ENCODE data around the gene AHCYL2.

DNA sequence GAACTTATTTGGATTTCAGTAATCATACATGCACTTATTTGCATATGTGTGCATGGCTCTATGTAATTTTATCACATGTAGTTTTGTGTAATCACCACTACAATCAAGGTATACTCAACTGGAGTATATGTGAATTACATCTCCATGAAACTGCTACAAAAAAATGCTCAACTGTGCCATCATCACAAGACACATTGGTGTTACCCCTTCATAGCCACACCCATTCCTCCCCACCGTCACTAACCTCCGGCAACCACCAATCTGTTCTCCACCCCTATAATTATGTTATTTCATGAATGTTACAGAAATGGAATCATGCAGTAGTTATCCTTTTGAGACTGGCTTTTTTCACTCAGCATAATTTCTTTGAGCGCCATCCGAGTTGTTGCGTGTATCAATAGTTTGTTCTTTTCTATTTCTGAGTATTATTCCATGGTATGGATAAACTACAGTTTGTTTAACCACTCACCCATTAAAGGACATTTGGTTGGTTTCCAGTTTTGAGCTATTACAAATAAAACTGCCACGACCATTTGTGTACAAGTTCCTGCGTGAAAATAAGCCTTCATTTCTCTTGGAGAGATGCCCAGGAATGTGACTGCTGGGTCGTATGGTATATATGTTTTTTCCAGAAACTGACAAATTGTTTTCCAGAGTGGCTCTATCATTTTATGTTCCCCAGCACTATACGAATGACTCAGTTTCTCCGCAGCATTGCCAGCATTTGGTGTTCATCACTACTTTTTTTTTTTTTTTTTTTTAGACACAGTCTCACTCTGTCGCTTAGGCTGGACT, 47.7 kb upstream of the AHCYL2 start:
- TF ChIP-seq, protein P1, sequence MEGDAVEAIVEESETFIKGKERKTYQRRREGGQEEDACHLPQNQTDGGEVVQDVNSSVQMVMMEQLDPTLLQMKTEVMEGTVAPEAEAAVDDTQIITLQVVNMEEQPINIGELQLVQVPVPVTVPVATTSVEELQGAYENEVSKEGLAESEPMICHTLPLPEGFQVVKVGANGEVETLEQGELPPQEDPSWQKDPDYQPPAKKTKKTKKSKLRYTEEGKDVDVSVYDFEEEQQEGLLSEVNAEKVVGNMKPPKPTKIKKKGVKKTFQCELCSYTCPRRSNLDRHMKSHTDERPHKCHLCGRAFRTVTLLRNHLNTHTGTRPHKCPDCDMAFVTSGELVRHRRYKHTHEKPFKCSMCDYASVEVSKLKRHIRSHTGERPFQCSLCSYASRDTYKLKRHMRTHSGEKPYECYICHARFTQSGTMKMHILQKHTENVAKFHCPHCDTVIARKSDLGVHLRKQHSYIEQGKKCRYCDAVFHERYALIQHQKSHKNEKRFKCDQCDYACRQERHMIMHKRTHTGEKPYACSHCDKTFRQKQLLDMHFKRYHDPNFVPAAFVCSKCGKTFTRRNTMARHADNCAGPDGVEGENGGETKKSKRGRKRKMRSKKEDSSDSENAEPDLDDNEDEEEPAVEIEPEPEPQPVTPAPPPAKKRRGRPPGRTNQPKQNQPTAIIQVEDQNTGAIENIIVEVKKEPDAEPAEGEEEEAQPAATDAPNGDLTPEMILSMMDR (IDR thresholded peaks at IDR 0.05; ENCODE audit: insufficient read depth, low read depth, low read length) = no peak
- no peak for TF ChIP-seq EZH2 (IDR thresholded peaks at IDR 0.05; ENCODE audit: insufficient read depth, low read length)

All from astrocyte (in vitro differentiated cells and primary cell).